Neural crest cell (in vitro differentiated cells): Measurements from ENCODE around the gene CDK17. TPM values are rescaled to one million over a fixed set of nuclear protein-coding genes. Genes with fewer than 3 reads are reported as not detected.

Experiments used
- DNase-seq: peaks from one replicate; pipeline ENCODE4 v3.0.0; 2021; ENCODE audit warnings: low read depth, mixed read lengths, low spot score
- H3K27ac Mint-ChIP-seq: one replicate; pipeline ENCODE4 v1.8.0; 2021; ENCODE audit warnings: mild to moderate bottlenecking, mixed read lengths; ENCODE audit not compliant: unreplicated experiment
- H3K27me3 Mint-ChIP-seq: 2 replicates; pipeline ENCODE4 v1.8.0; 2021; ENCODE audit warnings: low read depth, mild to moderate bottlenecking, mixed read lengths
- H3K36me3 Mint-ChIP-seq: 2 replicates; pipeline ENCODE4 v1.8.0; 2021; ENCODE audit warnings: low read depth, mild to moderate bottlenecking, mixed read lengths
- H3K4me1 Mint-ChIP-seq: 2 replicates; pipeline ENCODE4 v1.8.0; 2021; ENCODE audit warnings: mixed read lengths
- H3K4me3 Mint-ChIP-seq: one replicate; pipeline ENCODE4 v1.8.0; 2021; ENCODE audit warnings: mild to moderate bottlenecking, mixed read lengths
- H3K9me3 Mint-ChIP-seq: 2 replicates; pipeline ENCODE4 v1.8.0; 2021; ENCODE audit warnings: mixed read lengths
- total RNA-seq: library from RNA; stranded (reverse); gene quantifications from 2 replicates; pipeline ENCODE4 v1.2.1, GENCODE V29; 2021
- TF ChIP-seq, protein P1 (sequence below): fragments of 200-600 bp; sonication (generic); conservative IDR thresholded peaks from 2 replicates; pipeline ENCODE4 v1.5.0; 2021; ENCODE audit warnings: antibody characterized with exemption, mild to moderate bottlenecking

Gene CDK17
- total RNA-seq, 1 donor from 2014 or later, result 33.4 TPM

DNA sequence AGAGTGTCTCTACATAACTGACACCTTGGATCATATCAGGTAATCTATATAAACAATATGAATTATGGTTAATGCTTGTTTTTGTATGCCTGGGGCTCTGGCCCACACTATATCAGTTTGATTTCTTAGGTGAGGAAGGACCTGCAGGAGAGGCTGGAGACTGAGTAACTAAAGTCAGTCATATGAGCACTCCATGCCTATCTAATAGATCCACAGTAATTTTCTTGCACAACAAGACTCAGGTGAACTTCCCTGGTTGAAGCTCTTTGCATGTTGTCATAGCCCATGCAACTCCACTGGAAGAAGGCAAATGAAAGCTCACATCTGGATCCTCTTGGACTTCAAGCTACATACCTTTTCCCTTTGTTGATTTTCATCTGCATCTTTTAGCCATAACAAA lies 62.3 kb downstream of the CDK17 start:
- Mint-ChIP-seq H3K27ac (no peak overlapping the region), H3K9me3 (peaks cover 12% of the 10 kb centered on the region), H3K27me3 (no peaks in the 10 kb centered on the region), H3K4me3 (no peak overlapping the region), H3K4me1 (peaks cover 4% of the 10 kb centered on the region), H3K36me3 (peaks cover 18% of the 10 kb centered on the region)
- TF ChIP-seq, protein P1, sequence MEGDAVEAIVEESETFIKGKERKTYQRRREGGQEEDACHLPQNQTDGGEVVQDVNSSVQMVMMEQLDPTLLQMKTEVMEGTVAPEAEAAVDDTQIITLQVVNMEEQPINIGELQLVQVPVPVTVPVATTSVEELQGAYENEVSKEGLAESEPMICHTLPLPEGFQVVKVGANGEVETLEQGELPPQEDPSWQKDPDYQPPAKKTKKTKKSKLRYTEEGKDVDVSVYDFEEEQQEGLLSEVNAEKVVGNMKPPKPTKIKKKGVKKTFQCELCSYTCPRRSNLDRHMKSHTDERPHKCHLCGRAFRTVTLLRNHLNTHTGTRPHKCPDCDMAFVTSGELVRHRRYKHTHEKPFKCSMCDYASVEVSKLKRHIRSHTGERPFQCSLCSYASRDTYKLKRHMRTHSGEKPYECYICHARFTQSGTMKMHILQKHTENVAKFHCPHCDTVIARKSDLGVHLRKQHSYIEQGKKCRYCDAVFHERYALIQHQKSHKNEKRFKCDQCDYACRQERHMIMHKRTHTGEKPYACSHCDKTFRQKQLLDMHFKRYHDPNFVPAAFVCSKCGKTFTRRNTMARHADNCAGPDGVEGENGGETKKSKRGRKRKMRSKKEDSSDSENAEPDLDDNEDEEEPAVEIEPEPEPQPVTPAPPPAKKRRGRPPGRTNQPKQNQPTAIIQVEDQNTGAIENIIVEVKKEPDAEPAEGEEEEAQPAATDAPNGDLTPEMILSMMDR, result no peak
- DNase-seq, result no peak

DNA sequence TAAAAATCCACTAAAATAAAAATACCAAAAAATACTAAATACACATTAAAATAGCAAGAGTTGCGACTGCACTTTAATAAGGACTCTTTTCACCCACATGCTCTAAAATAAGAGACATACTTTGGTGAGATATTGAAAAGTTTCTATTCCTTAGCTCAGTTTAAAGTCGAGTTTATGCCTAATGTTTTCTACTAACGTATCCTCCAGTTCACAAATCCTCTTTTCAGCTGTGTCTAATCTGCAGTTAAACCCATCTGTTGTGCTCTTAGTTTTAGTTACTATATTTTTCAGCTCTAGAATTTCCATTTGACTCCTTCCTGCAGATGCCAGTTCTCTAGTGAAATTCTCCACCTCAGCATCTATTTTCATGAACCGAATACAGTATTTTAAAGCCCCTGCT lies 63.8 kb downstream of the CDK17 start:
- no peak overlapping the region for H3K4me3 Mint-ChIP-seq
- TF ChIP-seq, protein P1, result no peak

DNA sequence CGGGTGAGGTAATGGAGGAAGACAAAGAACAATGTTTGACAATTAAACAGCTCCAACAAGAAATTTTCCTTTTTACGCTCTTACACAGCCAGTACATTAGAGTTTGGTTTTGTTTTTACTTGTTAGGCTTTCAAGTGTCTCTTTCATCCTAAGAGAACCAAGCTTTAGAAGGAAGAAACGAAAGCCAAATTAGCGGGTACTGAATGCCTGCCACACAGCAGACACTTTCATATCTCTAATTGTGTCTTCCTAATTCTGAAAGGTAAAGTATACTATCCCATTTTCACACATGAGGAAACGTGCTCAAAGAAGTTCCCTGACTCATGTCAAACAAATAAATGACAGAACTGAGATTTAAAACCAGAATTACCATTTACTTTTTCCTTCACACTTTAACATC lies 65.0 kb downstream of the CDK17 start:
- no peaks in the 10 kb centered on the region for H3K27me3 Mint-ChIP-seq
- H3K4me3 Mint-ChIP-seq, result no peak overlapping the region
- no peak for DNase-seq
- H3K27ac Mint-ChIP-seq, result no peak overlapping the region
- peaks cover 17% of the 10 kb centered on the region for H3K36me3 Mint-ChIP-seq
- peaks cover 11% of the 10 kb centered on the region for H3K9me3 Mint-ChIP-seq
- H3K4me1 Mint-ChIP-seq, result no peaks in the 10 kb centered on the region
- TF ChIP-seq, protein P1, result no peak

More for the DNA sequence above, 63.8 kb downstream of the CDK17 start:
- Mint-ChIP-seq H3K4me1 (peaks cover 4% of the 10 kb centered on the region), H3K9me3 (peaks cover 11% of the 10 kb centered on the region), H3K27ac (no peak overlapping the region), H3K36me3 (peaks cover 17% of the 10 kb centered on the region), H3K27me3 (no peaks in the 10 kb centered on the region)
- no peak for DNase-seq

DNA sequence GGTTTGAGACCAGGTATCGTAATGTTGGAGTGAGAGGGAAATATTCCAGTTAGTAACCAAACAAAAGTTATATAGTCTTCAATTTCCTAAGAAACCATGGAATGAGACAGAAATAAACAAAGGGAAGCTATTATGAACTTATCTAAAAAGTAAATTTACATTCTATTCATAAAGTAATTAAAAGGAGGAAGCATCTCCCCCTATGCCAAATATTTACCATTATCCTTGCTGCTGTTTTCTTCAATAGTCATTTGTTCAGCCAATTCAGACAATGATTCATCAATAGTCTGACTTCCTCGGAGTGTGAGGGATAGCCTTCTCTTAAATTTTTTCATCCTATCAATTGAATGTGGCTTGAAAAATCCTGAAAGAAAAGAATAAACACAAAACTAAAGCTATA lies 65.7 kb downstream of the CDK17 start:
- Mint-ChIP-seq H3K36me3 (peaks cover 17% of the 10 kb centered on the region), H3K9me3 (peaks cover 11% of the 10 kb centered on the region), H3K4me3 (no peak overlapping the region), H3K27ac (no peak overlapping the region), H3K27me3 (no peaks in the 10 kb centered on the region), H3K4me1 (no peaks in the 10 kb centered on the region)
- TF ChIP-seq, protein P1, result no peak
- no peak for DNase-seq

DNA sequence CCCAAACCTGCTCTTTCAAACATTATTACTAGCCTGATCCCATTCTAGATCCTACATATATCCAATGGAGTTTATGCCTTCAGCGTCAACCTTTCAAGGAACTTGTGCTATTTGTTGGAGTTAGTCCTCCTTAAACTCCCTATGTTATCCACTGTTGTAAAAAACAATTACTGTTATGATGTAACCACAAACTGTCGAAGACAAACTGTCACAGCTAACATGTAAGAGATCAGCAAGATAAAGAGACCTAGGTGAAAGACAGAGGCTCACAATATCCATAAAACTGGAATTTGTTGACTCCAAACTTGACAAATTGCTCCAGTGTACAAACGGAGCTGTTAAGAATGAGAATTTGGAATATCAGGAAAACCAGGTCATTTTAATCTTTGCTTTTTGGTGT lies 70.7 kb downstream of the CDK17 start:
- Mint-ChIP-seq H3K4me3 (no peak overlapping the region), H3K36me3 (peaks cover 13% of the 10 kb centered on the region), H3K27me3 (no peaks in the 10 kb centered on the region), H3K27ac (no peak overlapping the region), H3K4me1 (no peaks in the 10 kb centered on the region), H3K9me3 (peaks cover 2% of the 10 kb centered on the region)
- TF ChIP-seq, protein P1, result no peak
- DNase-seq, result no peak

DNA sequence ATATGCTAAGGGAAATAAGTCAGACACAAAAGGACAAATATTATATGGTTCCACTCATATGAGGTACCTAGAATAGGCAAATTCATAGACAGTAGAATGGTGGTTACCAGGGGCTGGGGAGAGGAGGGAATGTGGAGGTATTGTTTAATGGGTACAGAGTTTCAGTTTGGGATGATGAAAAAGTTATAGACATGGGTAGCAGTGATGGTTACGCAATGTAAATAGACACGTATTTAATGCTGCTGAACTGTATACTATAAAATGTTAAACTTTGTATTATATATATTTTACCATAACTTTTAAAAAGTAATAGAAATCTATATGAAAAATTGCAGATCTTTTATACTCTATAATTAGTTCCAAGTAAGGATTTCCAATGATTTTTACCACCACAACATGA lies 71.2 kb downstream of the CDK17 start:
- Mint-ChIP-seq H3K9me3 (peaks cover 2% of the 10 kb centered on the region), H3K4me3 (no peak overlapping the region), H3K36me3 (peaks cover 13% of the 10 kb centered on the region), H3K27ac (no peak overlapping the region), H3K27me3 (no peaks in the 10 kb centered on the region), H3K4me1 (no peaks in the 10 kb centered on the region)
- TF ChIP-seq, protein P1, result no peak
- DNase-seq, result no peak
